ENCODE results near the gene NRAP. TPM values are rescaled to one million over a fixed set of nuclear protein-coding genes. Genes with fewer than 3 reads are reported as not detected.

NRAP gene
- total RNA-seq, 4 donors from 2014 or later = 0.05 to 0.13 (median 0.13) TPM; not detected in 1

GRCh38 chr10:113555245-113555644 lies 108.6 kb downstream of the NRAP start:
- no peak overlapping the region for H3K4me3 ChIP-seq (ENCODE audit: low read depth, poor library complexity, severe bottlenecking)
- WGBS, 2 donors = 82 to 97% methylated on average over 3 of the region's 3 CpGs
- no peak for TF ChIP-seq POLR2A (IDR thresholded peaks at IDR 0.05)
- TF ChIP-seq, protein P1, sequence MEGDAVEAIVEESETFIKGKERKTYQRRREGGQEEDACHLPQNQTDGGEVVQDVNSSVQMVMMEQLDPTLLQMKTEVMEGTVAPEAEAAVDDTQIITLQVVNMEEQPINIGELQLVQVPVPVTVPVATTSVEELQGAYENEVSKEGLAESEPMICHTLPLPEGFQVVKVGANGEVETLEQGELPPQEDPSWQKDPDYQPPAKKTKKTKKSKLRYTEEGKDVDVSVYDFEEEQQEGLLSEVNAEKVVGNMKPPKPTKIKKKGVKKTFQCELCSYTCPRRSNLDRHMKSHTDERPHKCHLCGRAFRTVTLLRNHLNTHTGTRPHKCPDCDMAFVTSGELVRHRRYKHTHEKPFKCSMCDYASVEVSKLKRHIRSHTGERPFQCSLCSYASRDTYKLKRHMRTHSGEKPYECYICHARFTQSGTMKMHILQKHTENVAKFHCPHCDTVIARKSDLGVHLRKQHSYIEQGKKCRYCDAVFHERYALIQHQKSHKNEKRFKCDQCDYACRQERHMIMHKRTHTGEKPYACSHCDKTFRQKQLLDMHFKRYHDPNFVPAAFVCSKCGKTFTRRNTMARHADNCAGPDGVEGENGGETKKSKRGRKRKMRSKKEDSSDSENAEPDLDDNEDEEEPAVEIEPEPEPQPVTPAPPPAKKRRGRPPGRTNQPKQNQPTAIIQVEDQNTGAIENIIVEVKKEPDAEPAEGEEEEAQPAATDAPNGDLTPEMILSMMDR (IDR thresholded peaks at IDR 0.05) = no peak
- intact Hi-C loops (cut with DNase I; ENCODE audit: low total_unique reads) = no loop called here
- no peak for DNase-seq (ENCODE audit: low spot score in 2 of 2)

DNA sequence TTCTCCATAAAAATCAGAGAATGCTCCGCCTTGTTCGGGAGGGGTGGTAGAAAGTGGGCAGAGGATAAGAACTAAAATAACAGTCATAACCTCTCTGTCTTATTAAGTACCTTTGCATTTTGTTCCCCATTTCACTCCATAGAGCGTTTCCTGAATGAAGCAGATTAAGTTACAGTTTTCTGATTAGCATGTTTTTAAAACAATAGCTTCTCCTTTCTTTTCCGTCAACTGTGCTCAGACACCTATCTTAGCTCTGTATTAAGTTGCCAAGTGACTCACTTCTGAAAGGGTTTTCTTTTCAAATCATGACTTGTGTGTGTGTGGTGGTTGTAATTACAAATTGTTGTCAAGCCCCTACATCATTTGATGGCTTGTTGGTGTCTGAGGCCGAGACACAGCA lies 109.6 kb downstream of the NRAP start:
- no peak for TF ChIP-seq POLR2A (IDR thresholded peaks at IDR 0.05)
- TF ChIP-seq, protein P1 (IDR thresholded peaks at IDR 0.05) = no peak
- H3K4me3 ChIP-seq (ENCODE audit: low read depth, poor library complexity, severe bottlenecking) = no peak overlapping the region
- no peak for DNase-seq (ENCODE audit: low spot score in 2 of 2)
- intact Hi-C loops (cut with DNase I; ENCODE audit: low total_unique reads) = no loop called here
- 63 to 79% methylated on average over 5 of the region's 5 CpGs for WGBS, 2 donors

DNA sequence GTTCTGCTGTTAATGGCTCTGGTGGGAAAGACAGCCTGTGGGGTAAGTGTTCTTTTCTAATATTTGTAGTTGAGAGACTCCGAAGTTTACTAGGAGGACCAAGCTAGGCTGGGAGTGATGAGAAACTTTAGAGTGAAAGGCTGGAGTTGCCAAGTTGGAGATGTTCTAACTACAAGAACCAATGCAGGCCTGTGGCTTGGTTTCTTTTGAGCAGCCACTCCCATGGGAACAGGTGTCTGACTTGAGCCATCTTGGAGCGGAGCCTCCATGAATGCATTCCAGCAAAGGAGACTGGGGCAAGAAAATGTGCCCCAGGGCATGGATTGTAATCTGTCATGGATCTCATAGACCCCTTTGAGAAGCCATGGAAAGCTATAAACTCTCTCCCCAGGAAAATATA lies 110.7 kb downstream of the NRAP start:
- TF ChIP-seq, protein P1 (IDR thresholded peaks at IDR 0.05) = no peak
- no peak for TF ChIP-seq POLR2A (IDR thresholded peaks at IDR 0.05)
- DNase-seq (ENCODE audit: low spot score in 2 of 2) = no peak
- no peak overlapping the region for H3K4me3 ChIP-seq (ENCODE audit: low read depth, poor library complexity, severe bottlenecking)
- intact Hi-C loops (cut with DNase I; ENCODE audit: low total_unique reads) = no loop called here
- WGBS, 2 donors = 84 to 93% methylated on average over 2 of the region's 2 CpGs

DNA sequence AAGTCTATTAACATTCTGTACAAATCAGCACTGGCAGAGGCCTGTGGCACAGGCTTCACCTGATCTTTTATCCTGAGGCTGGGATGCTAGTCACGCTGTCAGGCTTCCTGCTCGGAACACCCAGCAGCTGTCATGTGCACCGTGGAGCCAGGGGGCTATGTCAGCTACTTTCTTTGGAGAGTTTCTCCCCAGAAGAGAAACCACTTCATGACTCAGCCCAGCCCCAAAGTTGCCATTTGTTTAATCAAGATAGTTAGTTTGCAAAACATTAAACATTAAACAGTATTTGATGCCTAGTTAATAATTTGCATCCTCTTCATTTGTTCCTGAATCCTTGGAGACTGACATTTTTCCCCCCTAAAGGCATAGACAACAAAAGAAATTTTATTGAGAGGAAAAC lies 111.1 kb downstream of the NRAP start, which contains the start of gene HABP2:
TSS of gene HABP2 (plus strand) at position 353 of the 400 bp plus-strand sequence. CDS start 69 bp downstream, outside the sequence.
- intact Hi-C loops (cut with DNase I; ENCODE audit: low total_unique reads) = no loop called here
- no peak for DNase-seq (ENCODE audit: low spot score in 2 of 2)

GRCh38 chr10:113552014-113552413 lies 111.8 kb downstream of the NRAP start:
- no peak for DNase-seq (ENCODE audit: low spot score in 2 of 2)
- 66 to 70% methylated on average over 3 of the region's 3 CpGs for WGBS, 2 donors
- intact Hi-C loops (cut with DNase I; ENCODE audit: low total_unique reads) = no loop called here
- TF ChIP-seq POLR2A (IDR thresholded peaks at IDR 0.05) = no peak
- TF ChIP-seq, protein P1 (IDR thresholded peaks at IDR 0.05) = no peak
- no peak overlapping the region for H3K4me3 ChIP-seq (ENCODE audit: low read depth, poor library complexity, severe bottlenecking)

More for the DNA sequence above, 111.1 kb downstream of the NRAP start, which contains the start of gene HABP2:
- WGBS, 2 donors = 43 to 54% methylated on average over 3 of the region's 3 CpGs
- TF ChIP-seq, protein P1 (IDR thresholded peaks at IDR 0.05) = no peak
- no peak for TF ChIP-seq POLR2A (IDR thresholded peaks at IDR 0.05)
- no peak within 1 kb of the TSS for H3K4me3 ChIP-seq (ENCODE audit: low read depth, poor library complexity, severe bottlenecking)

DNA sequence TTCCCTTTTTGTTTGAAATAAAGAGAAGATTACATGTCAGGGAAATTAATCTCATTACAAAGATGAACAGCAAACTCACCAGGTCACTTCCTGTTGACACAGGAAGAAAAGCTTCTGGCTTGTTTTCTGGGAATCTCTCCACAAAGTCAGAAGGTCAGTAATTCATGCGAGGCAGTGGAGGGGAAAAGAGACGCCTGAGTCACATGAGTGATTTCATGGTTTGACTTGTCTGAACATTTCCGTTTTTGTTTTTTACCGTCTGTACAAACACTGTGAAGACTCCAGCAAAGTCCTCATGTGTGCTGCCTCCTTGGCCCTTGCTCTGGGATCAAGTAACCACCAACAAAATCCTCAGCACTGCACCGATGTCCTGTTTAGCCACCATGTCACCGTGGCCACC lies 113.5 kb downstream of the NRAP start:
- no peak for DNase-seq (ENCODE audit: low spot score in 2 of 2)
- 42 to 56% methylated on average over 6 of the region's 6 CpGs for WGBS, 2 donors
- TF ChIP-seq, protein P1 (IDR thresholded peaks at IDR 0.05) = no peak
- TF ChIP-seq POLR2A (IDR thresholded peaks at IDR 0.05) = no peak

More for the DNA sequence above, 113.5 kb downstream of the NRAP start:
- no peak overlapping the region for H3K4me3 ChIP-seq (ENCODE audit: low read depth, poor library complexity, severe bottlenecking)
- intact Hi-C loops (cut with DNase I; ENCODE audit: low total_unique reads) = no loop called here
